ENCODE measurements around the gene GCN1. TPM values are rescaled to one million over a fixed set of nuclear protein-coding genes. Genes with fewer than 3 reads are reported as not detected.
A peak's percentile ranks its signal among the peaks of the same experiment; 100 is the strongest.

GCN1 gene
- total RNA-seq, 4 donors from 2014 or later = 52.5 to 99.4 (median 72.1) TPM

DNA sequence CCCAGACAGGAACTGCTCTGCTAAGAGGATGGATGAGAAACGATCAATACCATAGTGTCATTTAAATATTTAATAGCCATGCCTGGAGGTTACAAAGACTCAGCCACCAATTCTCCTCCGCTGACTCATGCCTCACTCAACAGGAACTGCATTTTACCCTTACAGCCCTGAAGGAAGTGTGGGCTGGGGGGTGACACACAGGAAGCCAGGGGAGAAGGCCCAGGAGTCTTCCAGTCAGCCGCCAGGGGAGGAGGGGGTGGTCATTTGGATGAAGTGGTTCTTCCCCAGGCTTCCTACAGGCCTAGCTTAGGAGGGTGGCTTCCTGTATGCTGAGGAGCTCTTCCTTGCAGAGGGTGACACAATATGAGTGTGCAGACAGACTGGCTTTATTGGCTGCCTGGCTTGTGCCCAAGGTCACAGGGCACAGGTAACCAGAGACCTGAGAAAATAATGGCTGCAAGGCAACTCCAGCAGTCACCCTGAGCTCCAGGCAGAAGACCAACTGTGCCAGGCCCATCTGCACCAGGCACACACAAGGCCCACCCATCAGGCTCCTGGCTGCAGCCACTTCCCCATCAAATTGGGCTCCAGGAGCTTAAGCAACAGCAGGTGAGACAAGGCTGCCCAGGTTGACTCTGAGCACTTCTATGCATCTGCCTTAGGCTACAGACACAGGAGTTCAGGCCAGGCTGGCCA, 36.9 kb upstream of the GCN1 start:
- DNase-seq (ENCODE audit: low spot score) = peak; percentile 54
- no peak for TF ChIP-seq CTCF (IDR thresholded peaks at IDR 0.05)

GRCh38 chr12:120230974-120231315, 36.4 kb upstream of the GCN1 start:
- no peak for ATAC-seq (ENCODE audit: low FRiP score)
- no peak for DNase-seq (ENCODE audit: low spot score)
- no peak for TF ChIP-seq CTCF (IDR thresholded peaks at IDR 0.05)

More for the DNA sequence above, 36.9 kb upstream of the GCN1 start:
- peak; percentile 12 for ATAC-seq (ENCODE audit: low FRiP score)

DNA sequence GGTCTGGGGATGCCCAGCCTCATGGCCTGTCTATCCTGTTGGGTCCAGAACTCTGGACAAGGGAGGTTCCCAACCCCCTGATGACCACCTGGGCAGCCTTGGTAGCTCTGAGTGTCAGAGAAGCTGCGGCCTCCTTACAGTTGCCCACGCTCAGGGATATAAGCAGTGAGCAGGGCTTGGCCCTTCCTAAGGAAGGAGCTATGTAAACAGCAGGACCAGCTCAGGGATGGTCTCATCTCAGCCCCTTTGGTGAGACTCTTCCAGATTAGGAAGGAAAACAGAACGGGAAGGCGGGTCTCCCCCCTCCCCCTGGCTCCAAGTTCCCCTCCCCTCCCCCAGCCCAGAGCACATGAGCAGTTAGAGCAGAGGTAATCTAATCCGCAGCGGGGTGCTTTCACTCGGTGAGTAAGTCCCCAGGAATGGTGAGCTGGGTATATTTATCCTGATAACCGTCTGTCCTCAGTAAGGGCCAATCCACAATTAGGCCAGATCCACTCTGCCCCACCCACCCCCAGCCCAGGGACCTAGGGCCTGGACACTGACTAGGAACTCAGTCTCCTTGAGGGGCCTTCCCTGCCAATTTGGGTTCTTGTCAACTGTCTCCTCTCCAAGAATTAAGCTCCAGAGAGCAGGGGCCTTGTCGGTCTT, 35.9 kb upstream of the GCN1 start:
- TF ChIP-seq CTCF (IDR thresholded peaks at IDR 0.05) = no peak
- DNase-seq (ENCODE audit: low spot score) = peak; percentile 48
- peak; percentile 75 for ATAC-seq (ENCODE audit: low FRiP score)

- no peak for TF ChIP-seq CTCF (IDR thresholded peaks at IDR 0.05)
- DNase-seq (ENCODE audit: low spot score) (no peak), ATAC-seq (ENCODE audit: low FRiP score) (no peak)
Observed at GRCh38 chr12:120229487-120230325, 35.2 kb upstream of the GCN1 start.

DNA sequence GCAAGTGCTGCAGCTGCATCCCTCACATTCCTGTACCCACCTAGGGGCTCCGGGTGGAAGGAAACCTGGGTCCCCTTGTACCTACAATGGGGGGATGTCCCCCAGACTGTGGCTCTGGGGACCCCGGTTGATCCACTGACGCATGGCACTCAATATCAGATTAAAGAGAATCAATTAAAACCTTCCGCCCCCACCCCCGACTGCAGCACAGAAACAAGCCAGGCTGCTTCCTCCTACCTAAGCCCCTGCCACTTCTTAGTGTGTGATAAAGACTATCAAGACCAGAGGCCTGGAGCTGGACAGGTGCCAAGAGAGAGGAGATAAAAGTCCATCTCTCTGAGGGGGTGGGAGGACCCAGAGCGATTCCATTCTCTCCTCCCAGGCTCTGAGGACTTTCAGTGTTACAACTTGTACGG, 34.6 kb upstream of the GCN1 start:
- TF ChIP-seq CTCF (IDR thresholded peaks at IDR 0.05) = no peak
- ATAC-seq (ENCODE audit: low FRiP score) = no peak
- DNase-seq (ENCODE audit: low spot score) = no peak

DNA sequence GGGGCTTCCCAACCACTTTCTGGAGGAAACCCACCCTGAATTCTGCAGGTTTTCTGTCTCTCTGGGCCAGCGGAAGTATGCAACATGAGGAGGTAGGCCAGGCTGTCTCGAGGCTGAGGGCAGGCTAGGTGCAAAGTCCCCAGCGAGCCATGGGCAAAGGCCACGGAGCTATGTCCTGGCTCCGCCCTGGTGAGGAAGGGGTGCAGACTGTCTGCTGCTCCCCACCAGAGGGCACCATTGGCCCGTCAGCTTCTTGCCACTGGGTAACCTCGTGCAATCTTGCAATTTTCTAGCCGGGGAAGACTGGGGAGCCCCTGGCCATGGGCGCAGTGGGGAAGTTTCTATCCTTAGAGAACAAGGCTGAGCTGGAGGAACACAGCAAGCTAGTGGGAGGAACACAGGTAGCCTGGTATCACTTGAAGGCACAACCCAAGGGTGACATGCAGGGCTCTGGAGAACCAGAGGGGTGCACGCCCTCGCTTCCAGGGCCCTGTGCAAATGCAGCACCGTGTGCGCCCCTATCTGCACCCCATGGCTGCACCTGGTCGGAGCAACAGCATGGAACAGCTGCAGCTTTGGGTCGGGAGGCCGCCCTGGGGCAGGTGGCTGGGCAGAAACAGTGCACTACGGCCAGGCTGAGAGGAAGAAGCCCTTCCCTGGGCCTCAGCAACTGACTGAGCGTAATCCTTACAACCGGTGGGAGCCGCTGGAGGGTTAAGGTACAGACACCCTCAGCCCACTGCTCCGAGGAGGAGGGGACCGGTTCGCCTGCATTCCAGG, 34.0 kb upstream of the GCN1 start:
- DNase-seq (ENCODE audit: low spot score) (peak; percentile 66), ATAC-seq (ENCODE audit: low FRiP score) (peak; percentile 60)
- peak; percentile 57 to 95 (median 91) for TF ChIP-seq CTCF (IDR thresholded peaks at IDR 0.05)
